ENCODE data around the gene TSHZ1. TPM values are rescaled to one million over a fixed set of nuclear protein-coding genes. Genes with fewer than 3 reads are reported as not detected.

Gene TSHZ1
- total RNA-seq, 1 donor = 13.4 TPM

- no peak for DNase-seq (ENCODE audit: low read depth)
- TF ChIP-seq CTCF (IDR thresholded peaks at IDR 0.05; ENCODE audit: insufficient read depth, low read depth, low read length) = no peak
These were observed 10.2 kb downstream of the TSHZ1 start for GRCh38 chr18:75220551-75221355.

GRCh38 chr18:75221397-75221796, 10.8 kb downstream of the TSHZ1 start:
- no peak for TF ChIP-seq CTCF (IDR thresholded peaks at IDR 0.05; ENCODE audit: insufficient read depth, low read depth, low read length)
- no peak overlapping the region for H3K4me3 ChIP-seq (ENCODE audit: low read depth, low read length)
- DNase-seq (ENCODE audit: low read depth) = no peak

More at GRCh38 chr18:75220551-75221355, 10.2 kb downstream of the TSHZ1 start:
- no peak overlapping the region for H3K4me3 ChIP-seq (ENCODE audit: low read depth, low read length)

GRCh38 chr18:75221897-75222296, 11.3 kb downstream of the TSHZ1 start:
- H3K4me3 ChIP-seq (ENCODE audit: low read depth, low read length) = no peak overlapping the region
- no peak for DNase-seq (ENCODE audit: low read depth)
- TF ChIP-seq CTCF (IDR thresholded peaks at IDR 0.05; ENCODE audit: insufficient read depth, low read depth, low read length) = no peak

GRCh38 chr18:75222407-75222806, 11.8 kb downstream of the TSHZ1 start:
- no peak for TF ChIP-seq CTCF (IDR thresholded peaks at IDR 0.05; ENCODE audit: insufficient read depth, low read depth, low read length)
- DNase-seq (ENCODE audit: low read depth) = no peak
- no peak overlapping the region for H3K4me3 ChIP-seq (ENCODE audit: low read depth, low read length)

DNA sequence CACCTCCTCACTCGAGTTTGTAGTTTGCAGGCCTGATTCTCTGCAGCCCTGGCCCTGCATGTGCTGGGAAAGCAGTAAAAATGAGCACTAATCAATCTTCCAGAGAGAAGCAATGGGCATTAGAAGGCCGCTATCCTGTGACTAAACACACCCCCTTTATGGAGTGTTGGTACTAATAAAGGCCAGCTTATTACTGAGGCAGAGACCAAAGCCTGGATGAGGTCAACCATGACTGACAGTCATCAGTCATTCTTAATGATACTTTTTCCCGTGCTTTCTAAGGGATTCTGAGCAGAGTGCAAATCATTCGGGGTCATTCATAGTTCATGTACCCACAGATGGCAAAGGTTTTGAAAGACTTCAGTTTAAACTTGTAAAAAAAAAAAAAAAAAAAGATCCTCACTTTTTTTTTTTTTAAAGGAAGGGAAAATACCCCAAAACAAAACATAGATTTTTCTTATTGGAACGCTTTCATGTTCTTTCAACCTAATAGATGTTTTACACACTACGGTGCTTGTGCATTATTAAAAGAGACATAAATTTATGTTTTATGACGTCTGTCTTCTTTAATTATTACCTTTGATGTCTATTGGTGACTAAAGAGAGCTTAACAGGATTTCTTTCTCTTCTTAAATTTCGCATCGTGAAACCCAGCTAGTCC, 13.2 kb downstream of the TSHZ1 start:
- H3K4me3 ChIP-seq (ENCODE audit: low read depth, low read length) = no peak overlapping the region
- TF ChIP-seq CTCF (IDR thresholded peaks at IDR 0.05; ENCODE audit: insufficient read depth, low read depth, low read length) = no peak
- DNase-seq (ENCODE audit: low read depth) = no peak

DNA sequence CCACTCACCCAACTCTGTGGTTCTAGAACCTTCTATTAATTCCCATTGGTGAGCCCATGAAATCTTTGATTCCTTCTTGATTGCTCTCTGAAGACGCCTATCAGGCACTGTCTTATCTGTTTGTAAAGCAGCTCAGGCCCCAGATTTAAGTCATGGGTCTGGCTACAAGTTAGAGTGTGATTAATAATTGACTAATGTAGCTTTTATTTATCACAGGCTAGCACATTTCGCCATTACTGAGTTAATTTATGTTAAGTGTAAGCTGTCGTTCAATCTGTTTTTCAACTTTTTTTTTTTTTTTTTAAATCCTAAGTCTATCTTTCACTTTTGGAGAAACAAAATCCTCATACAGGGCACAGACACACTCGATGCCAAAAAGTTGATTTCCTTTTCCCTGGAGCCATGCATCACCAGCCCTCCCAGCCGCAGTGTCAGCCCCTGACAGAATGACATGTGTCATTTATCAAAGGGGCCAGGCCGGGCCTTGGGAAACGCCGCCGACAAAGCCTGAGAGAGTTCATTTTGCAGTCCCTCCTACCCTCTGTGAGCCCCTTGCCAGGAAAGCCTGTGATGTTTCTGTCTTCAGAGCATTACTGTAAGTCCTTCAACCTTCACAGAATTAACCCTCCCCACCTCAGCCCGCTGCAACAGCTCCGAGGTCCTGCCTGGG, 15.8 kb downstream of the TSHZ1 start:
- no peak for TF ChIP-seq CTCF (IDR thresholded peaks at IDR 0.05; ENCODE audit: insufficient read depth, low read depth, low read length)
- peak overlapping the region; percentile 38 for H3K4me3 ChIP-seq (ENCODE audit: low read depth, low read length)
- DNase-seq (ENCODE audit: low read depth) = peak; percentile 38

All from fibroblast of villous mesenchyme (primary cell).